SK-N-MC (cell line): ENCODE measurements around the gene ADGRB2.

ENCODE experiments used
- DNase-seq: peaks from one replicate; pipeline ENCODE4 v3.0.0-alpha.2; 2011; ENCODE audit warnings: low read depth, low spot score
- H3K27ac ChIP-seq: fragments of 200-600 bp; sonication (generic); 2 replicates; pipeline ENCODE4 v1.5.1; 2016; ENCODE audit warnings: mixed run types
- H3K36me3 ChIP-seq: fragments of 200-600 bp; sonication (generic); 2 replicates; pipeline ENCODE4 v1.6.1; 2017; ENCODE audit warnings: antibody characterized with exemption, low read length, mixed read lengths; ENCODE audit not compliant: insufficient read depth
- H3K4me3 ChIP-seq: fragments of 200-600 bp; sonication (generic); 2 replicates; pipeline ENCODE4 v1.5.1; 2016
- H3K9ac ChIP-seq: fragments of 200-600 bp; sonication (generic); 2 replicates; pipeline ENCODE4 v1.8.0; 2017; ENCODE audit warnings: mixed run types, mixed read lengths; ENCODE audit not compliant: insufficient read length
- H3K9me3 ChIP-seq: fragments of 200-600 bp; sonication (generic); 2 replicates; pipeline ENCODE4 v1.6.1; 2017; ENCODE audit warnings: low read depth, mild to moderate bottlenecking, antibody characterized with exemption, low read length, moderate library complexity, mixed read lengths
- EZH2 ChIP-seq: fragments of 200-600 bp; sonication (generic); IDR thresholded peaks from one replicate; pipeline ENCODE4 v1.6.1; 2017; ENCODE audit warnings: antibody characterized with exemption
- FOXP2 ChIP-seq: optimal IDR thresholded peaks from 2 replicates; pipeline ENCODE3; 2011; ENCODE audit warnings: mild to moderate bottlenecking, moderate library complexity; ENCODE audit not compliant: insufficient read depth; ENCODE audit errors: extremely low read length, control extremely low read depth
- POLR2AphosphoS5 ChIP-seq: IDR thresholded peaks from 2 replicates; pipeline ENCODE4 v1.6.1; 2012; ENCODE audit warnings: mild to moderate bottlenecking, low read depth, low read length, borderline replicate concordance

The ADGRB2 gene

GRCh38 chr1:31677401-31677800 lies 86.7 kb downstream of the ADGRB2 start:
- H3K9ac ChIP-seq = no peak overlapping the region
- TF ChIP-seq POLR2AphosphoS5 (no peak), EZH2 (no peak), FOXP2 (no peak)
- H3K36me3 ChIP-seq = peaks cover 83% of the 10 kb centered on the region
- DNase-seq = no peak
- H3K9me3 ChIP-seq = no peaks in the 10 kb centered on the region
- H3K4me3 ChIP-seq = no peak overlapping the region
- H3K27ac ChIP-seq = no peak overlapping the region
